ENCODE data around the gene PRAMEF12. TPM values are rescaled to one million over a fixed set of nuclear protein-coding genes. Genes with fewer than 3 reads are reported as not detected.
"Not testable (repeated sequence)": the region's sequence is repeated elsewhere in the genome, so short reads cannot be mapped to it uniquely, and the experiment has no call there.

Gene PRAMEF12
- polyA plus RNA-seq = not detected

DNA sequence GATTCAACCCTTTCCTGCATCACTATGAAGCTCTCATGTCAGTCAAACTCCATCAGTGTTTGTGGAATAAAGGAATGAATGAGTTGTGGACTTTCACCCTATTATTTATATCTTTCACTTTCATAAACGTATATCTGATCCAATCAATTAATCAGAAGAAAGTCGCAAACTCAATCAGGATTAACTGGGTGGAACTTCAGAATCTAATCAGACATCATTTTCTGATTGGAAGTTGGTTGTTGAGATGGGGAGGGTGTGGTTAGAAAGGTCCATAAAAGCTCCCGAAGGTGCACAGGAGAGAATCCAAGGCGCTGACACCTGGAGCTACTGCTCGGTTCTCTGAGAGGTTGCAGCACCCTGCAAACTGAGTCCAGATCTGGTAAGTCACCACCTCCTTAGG is at the start of gene PRAMEF12:
PRAMEF12 (plus strand) TSS at position 301 of the 400 bp plus-strand sequence. CDS start 1,130 bp downstream, outside the sequence.
- H3K9me3 Mint-ChIP-seq = no peaks in the 10 kb centered on the region
- no peak within 1 kb of the TSS for H3K27ac Mint-ChIP-seq
- H3K4me1 Mint-ChIP-seq = no peaks in the 10 kb centered on the region
- no peaks in the 10 kb centered on the region for H3K36me3 Mint-ChIP-seq
- H3K4me3 Mint-ChIP-seq = no peak within 1 kb of the TSS
- peaks cover 15% of the 10 kb centered on the region for H3K27me3 Mint-ChIP-seq

DNA sequence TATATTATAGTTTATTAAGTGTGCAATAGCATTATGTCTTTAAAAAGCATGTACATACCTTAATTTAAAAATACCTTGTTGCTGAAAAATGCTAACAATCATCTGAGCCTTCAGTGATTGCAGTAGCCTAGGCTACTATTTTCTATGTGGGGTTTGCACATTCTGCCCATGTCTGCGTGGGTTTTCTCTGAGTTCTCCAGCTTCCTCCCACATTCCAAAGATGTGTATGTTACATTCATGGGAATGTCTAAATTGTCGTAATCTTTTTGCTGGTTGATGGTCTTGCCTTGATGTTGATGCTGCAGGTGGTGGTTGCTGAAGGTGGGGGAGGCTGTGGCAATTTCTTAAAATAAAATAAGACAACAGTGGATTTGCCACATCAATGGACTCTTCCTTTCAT is 45.1 kb upstream of the PRAMEF12 start:
- H3K27me3 Mint-ChIP-seq = peaks cover 4% of the 10 kb centered on the region
- H3K9me3 Mint-ChIP-seq = peaks cover 2 to 19% (median 14%) of the 10 kb centered on the region in 3 donors
- no peak overlapping the region for H3K27ac Mint-ChIP-seq
- H3K4me1 Mint-ChIP-seq = peaks cover 0 to 2% (median 0%) of the 10 kb centered on the region in 3 donors
- no peak overlapping the region for H3K4me3 Mint-ChIP-seq
- no peaks in the 10 kb centered on the region for H3K36me3 Mint-ChIP-seq

GRCh38 chr1:12730156-12730555 is 43.4 kb upstream of the PRAMEF12 start:
- no peak overlapping the region for H3K4me3 Mint-ChIP-seq
- peaks cover 0 to 2% (median 0%) of the 10 kb centered on the region in 3 donors for H3K4me1 Mint-ChIP-seq
- H3K27me3 Mint-ChIP-seq = peaks cover 3% of the 10 kb centered on the region
- no peaks in the 10 kb centered on the region for H3K36me3 Mint-ChIP-seq
- H3K9me3 Mint-ChIP-seq = peaks cover 2 to 19% (median 19%) of the 10 kb centered on the region in 3 donors
- peak overlapping the region in 1 of 3 donors; percentile 29 for H3K27ac Mint-ChIP-seq

DNA sequence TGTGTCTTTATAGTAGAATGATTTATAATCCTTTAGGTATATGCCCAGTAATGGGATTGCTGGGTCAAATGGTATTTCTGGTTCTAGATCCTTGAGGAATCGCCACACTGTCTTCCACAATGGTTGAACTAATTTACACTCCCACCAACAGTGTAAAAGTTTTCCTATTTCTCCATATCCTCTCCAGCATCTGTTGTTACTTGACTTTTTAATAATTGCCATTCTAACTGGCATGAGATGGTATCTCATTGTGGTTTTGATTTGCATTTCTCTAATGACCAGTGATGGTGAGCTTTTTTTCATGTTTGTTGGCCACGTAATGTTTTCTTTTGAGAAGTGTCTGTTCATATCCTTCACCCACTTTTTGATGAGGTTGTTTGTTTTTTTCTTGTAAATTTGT is 42.5 kb upstream of the PRAMEF12 start:
- H3K4me1 Mint-ChIP-seq, H3K36me3 Mint-ChIP-seq, H3K27ac Mint-ChIP-seq, H3K27me3 Mint-ChIP-seq, H3K4me3 Mint-ChIP-seq: not testable (repeated sequence)
- peaks cover 5 to 19% (median 19%) of the 10 kb centered on the region in 3 donors for H3K9me3 Mint-ChIP-seq

GRCh38 chr1:12734651-12735050 is 38.9 kb upstream of the PRAMEF12 start:
- peaks cover 19% of the 10 kb centered on the region for H3K27me3 Mint-ChIP-seq
- H3K9me3 Mint-ChIP-seq = peaks cover 10 to 23% (median 19%) of the 10 kb centered on the region in 3 donors
- H3K36me3 Mint-ChIP-seq = no peaks in the 10 kb centered on the region

DNA sequence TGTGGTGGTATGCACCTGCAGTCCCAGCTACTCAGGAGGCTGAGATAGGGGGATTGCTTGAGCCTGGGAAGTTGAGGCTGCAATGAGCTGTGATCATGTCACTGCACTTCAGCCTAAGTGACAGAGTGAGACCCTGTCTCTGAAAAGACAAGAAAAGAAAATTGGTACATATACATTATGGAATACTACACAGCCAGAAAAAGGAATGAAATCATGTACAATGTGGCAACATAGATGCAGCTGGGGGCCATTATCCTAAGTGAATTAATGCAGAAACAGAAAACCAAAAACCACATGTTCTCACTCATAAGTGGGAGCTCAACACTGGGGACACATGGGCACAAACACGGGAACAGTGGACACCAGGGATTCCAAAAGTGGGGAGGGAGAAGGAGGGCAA is 34.6 kb upstream of the PRAMEF12 start:
- Mint-ChIP-seq H3K4me3 (no peak overlapping the region), H3K4me1 (peaks cover 0 to 2% (median 0%) of the 10 kb centered on the region in 3 donors), H3K27me3 (peaks cover 19% of the 10 kb centered on the region)

More at GRCh38 chr1:12734651-12735050, 38.9 kb upstream of the PRAMEF12 start:
- Mint-ChIP-seq H3K4me1 (no peaks in the 10 kb centered on the region), H3K4me3 (no peak overlapping the region), H3K27ac (no peak overlapping the region)

GRCh38 chr1:12739613-12740012 is 33.9 kb upstream of the PRAMEF12 start:
- H3K36me3 Mint-ChIP-seq = peaks cover 1% of the 10 kb centered on the region
- H3K9me3 Mint-ChIP-seq = peaks cover 6 to 13% (median 8%) of the 10 kb centered on the region in 3 donors
- no peak overlapping the region for H3K4me3 Mint-ChIP-seq
- H3K27me3 Mint-ChIP-seq = peaks cover 20% of the 10 kb centered on the region
- no peak overlapping the region for H3K27ac Mint-ChIP-seq
- H3K4me1 Mint-ChIP-seq = peaks cover 0 to 2% (median 0%) of the 10 kb centered on the region in 3 donors

More for the DNA sequence above, 34.6 kb upstream of the PRAMEF12 start:
- peaks cover 6 to 13% (median 8%) of the 10 kb centered on the region in 3 donors for H3K9me3 Mint-ChIP-seq
- H3K36me3 Mint-ChIP-seq = no peaks in the 10 kb centered on the region
- H3K27ac Mint-ChIP-seq = no peak overlapping the region

GRCh38 chr1:12741946-12742345 is 31.6 kb upstream of the PRAMEF12 start:
- peaks cover 0 to 2% (median 0%) of the 10 kb centered on the region in 3 donors for H3K4me1 Mint-ChIP-seq
- H3K9me3 Mint-ChIP-seq = peaks cover 3 to 17% (median 4%) of the 10 kb centered on the region in 3 donors
- no peak overlapping the region for H3K27ac Mint-ChIP-seq
- peaks cover 1% of the 10 kb centered on the region for H3K36me3 Mint-ChIP-seq
- no peak overlapping the region for H3K4me3 Mint-ChIP-seq
- H3K27me3 Mint-ChIP-seq = peaks cover 14% of the 10 kb centered on the region

- H3K4me3 Mint-ChIP-seq = no peak overlapping the region
- peaks cover 7 to 30% (median 18%) of the 10 kb centered on the region in 3 donors for H3K9me3 Mint-ChIP-seq
- H3K36me3 Mint-ChIP-seq = peaks cover 1% of the 10 kb centered on the region
- H3K4me1 Mint-ChIP-seq = peaks cover 0 to 2% (median 0%) of the 10 kb centered on the region in 3 donors
- H3K27me3 Mint-ChIP-seq = peaks cover 11% of the 10 kb centered on the region
- H3K27ac Mint-ChIP-seq = no peak overlapping the region
Measured at GRCh38 chr1:12745126-12745991, 28.2 kb upstream of the PRAMEF12 start.

DNA sequence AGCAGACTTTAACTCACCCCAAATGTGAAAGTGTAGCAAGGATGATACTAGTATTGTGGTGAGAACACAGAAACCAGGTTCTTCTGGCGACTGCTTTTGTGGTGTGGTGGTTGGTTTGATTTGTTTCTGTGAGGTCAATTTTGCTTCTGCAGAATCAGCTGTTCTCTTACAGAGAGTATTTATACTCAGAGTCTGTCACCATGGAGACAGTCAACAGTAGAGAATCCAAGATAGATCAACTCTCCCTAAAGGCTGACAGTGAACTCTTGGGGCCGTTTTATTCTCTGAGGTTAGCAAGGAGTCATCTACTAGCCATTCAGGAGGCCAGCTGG is 27.6 kb upstream of the PRAMEF12 start, which contains the start of gene CFAP107:
CFAP107 (plus strand) TSS at position 209 of the 332 bp plus-strand sequence. CDS start 231 bp downstream, outside the sequence.
- Mint-ChIP-seq H3K9me3 (peaks cover 7 to 34% (median 19%) of the 10 kb centered on the region in 3 donors), H3K36me3 (peaks cover 1% of the 10 kb centered on the region), H3K4me1 (peaks cover 0 to 2% (median 0%) of the 10 kb centered on the region in 3 donors), H3K27ac (peak within 1 kb of the TSS in 1 of 3 donors; percentile 34), H3K4me3 (no peak within 1 kb of the TSS), H3K27me3 (peaks cover 14% of the 10 kb centered on the region)

DNA sequence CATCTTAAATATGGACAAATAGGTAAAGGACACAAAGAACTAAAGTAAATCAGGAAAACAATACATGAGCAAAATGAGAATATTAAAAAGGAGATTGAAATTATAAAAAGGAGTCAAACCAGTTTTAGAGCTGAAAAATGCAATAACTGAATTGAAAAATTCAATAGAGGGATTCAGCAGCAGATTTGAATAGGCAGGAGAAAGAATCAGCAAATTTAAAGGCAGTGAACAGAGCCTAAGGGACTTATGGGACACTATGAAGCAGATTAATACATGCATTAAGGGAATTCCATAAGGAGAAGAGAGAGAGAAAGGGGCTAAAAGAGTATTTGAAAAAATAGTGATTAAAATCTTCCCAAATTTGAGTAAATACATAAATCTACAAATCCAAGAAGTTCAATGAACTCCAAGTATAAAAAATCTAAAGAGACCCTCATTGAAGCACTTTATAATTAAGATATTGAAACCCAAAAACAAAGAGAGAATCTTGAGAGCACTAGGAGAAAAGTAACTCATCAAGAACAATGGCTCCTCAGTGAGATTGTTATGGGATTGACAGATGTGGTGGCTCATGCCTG is 24.7 kb upstream of the PRAMEF12 start:
- H3K4me1 Mint-ChIP-seq = peaks cover 0 to 2% (median 0%) of the 10 kb centered on the region in 3 donors
- H3K36me3 Mint-ChIP-seq = peaks cover 1% of the 10 kb centered on the region
- peaks cover 13% of the 10 kb centered on the region for H3K27me3 Mint-ChIP-seq

DNA sequence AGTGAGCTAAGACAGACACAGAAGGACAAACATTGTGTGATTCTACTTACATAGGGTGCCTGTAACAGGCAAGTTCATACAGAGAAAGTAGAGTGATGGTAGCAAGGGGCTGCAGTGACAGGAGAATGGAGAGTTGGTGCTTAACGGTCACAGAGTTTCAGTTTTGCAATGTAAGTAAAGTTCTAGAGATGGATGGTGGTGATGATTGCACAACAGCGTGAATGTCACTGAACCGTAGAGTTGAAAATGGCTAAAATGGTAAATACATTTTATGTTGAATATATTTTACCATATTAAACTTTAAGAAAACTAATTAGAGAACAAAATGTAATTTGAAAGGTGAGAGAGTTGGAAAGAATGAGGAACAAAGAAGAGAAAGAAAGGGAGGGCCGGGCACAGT is 18.8 kb upstream of the PRAMEF12 start:
- H3K27ac Mint-ChIP-seq = no peak overlapping the region
- peaks cover 14% of the 10 kb centered on the region for H3K27me3 Mint-ChIP-seq
- peaks cover 0 to 11% (median 4%) of the 10 kb centered on the region in 3 donors for H3K9me3 Mint-ChIP-seq
- H3K4me1 Mint-ChIP-seq = no peaks in the 10 kb centered on the region
- H3K36me3 Mint-ChIP-seq = no peaks in the 10 kb centered on the region
- H3K4me3 Mint-ChIP-seq = no peak overlapping the region

More for the DNA sequence above, 24.7 kb upstream of the PRAMEF12 start:
- peaks cover 7 to 36% (median 19%) of the 10 kb centered on the region in 3 donors for H3K9me3 Mint-ChIP-seq
- H3K4me3 Mint-ChIP-seq = peak overlapping the region in 1 of 4 donors; percentile 30
- H3K27ac Mint-ChIP-seq = no peak overlapping the region

GRCh38 chr1:12756273-12756672 is 17.3 kb upstream of the PRAMEF12 start:
- Mint-ChIP-seq H3K27ac (no peak overlapping the region), H3K27me3 (peaks cover 11% of the 10 kb centered on the region), H3K36me3 (no peaks in the 10 kb centered on the region), H3K4me1 (no peaks in the 10 kb centered on the region), H3K4me3 (peak overlapping the region in 1 of 4 donors; percentile 61), H3K9me3 (no peaks in the 10 kb centered on the region)

- Mint-ChIP-seq H3K4me3 (peak overlapping the region in 1 of 4 donors; percentile 61), H3K9me3 (no peaks in the 10 kb centered on the region), H3K27me3 (peaks cover 9% of the 10 kb centered on the region), H3K36me3 (no peaks in the 10 kb centered on the region), H3K4me1 (no peaks in the 10 kb centered on the region), H3K27ac (no peak overlapping the region)
Measured at GRCh38 chr1:12756768-12757413, 16.6 kb upstream of the PRAMEF12 start.

DNA sequence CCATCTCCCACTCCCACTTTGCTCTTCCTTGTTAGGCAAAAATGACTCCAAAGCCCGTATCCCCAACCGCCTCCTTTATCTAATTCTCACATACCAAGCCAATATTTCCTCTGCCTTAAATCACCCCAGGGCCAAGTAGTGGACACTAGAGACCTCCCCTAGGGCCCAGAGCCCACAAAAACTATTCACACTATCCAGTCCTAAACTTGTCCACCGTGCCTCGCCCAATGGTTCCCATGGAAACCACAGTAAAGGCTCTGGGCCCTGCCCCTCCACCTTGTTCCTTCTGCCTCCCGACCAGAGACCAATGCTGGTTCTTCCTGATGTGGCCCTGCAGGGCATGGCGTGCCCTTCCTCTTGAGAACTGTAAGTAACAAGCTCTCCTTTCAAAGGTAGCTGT is 15.7 kb upstream of the PRAMEF12 start:
- Mint-ChIP-seq H3K9me3 (no peaks in the 10 kb centered on the region), H3K27ac (peak overlapping the region in 1 of 3 donors; percentile 20), H3K27me3 (peaks cover 11% of the 10 kb centered on the region), H3K4me3 (no peak overlapping the region), H3K36me3 (no peaks in the 10 kb centered on the region), H3K4me1 (no peaks in the 10 kb centered on the region)
